SK-N-SH (cell line): ENCODE data around the gene MACROD2. TPM values are rescaled to one million over a fixed set of nuclear protein-coding genes. Genes with fewer than 3 reads are reported as not detected.

ENCODE experiments used
- CTCF ChIA-PET: fragments of 300-600, 350-600 bp; formaldehyde crosslinking; extraction: SDS; loops from one replicate; lab custom pipeline; 2021; lab: Yijun Ruan, JAX
- POLR2A ChIA-PET: fragments of 350-600 bp; sonication (Branson Sonifier 250); formaldehyde crosslinking; extraction: SDS; loops from one replicate; lab custom pipeline; 2020; ENCODE audit warnings: antibody characterized with exemption, inconsistent platforms; lab: Yijun Ruan, JAX
- DNase-seq: peaks from one replicate; pipeline ENCODE4 v3.0.0; 2012
- H2AFZ ChIP-seq: fragments of 200-600 bp; sonication (generic); 2 replicates; pipeline ENCODE4 v1.8.1; 2016; ENCODE audit warnings: antibody characterized with exemption, mild to moderate bottlenecking, low read depth
- H3F3A ChIP-seq: fragments of 200-600 bp; sonication (generic); replicated peaks from 2 replicates; pipeline ENCODE3; 2016; ENCODE audit warnings: antibody characterized with exemption, mild to moderate bottlenecking; ENCODE audit not compliant: insufficient read depth
- H3K27ac ChIP-seq, 2 experiments: fragments of 200-500 bp in 1 of 2; fragments of 200-600 bp in 1 of 2; sonication (Bioruptor generic) in 1 of 2; sonication (generic), shearing (Covaris generic) in 1 of 2; 2 replicates each; pipeline versions ENCODE4 v1.5.1 to v1.6.1; 2014 to 2016; ENCODE audit warnings: low read depth in 2 of 2, inconsistent platforms in 1 of 2, low read length in 1 of 2, mild to moderate bottlenecking in 1 of 2, mixed read lengths in 1 of 2
- H3K27me3 ChIP-seq: fragments of 200-600 bp; sonication (generic), shearing (Covaris generic); 2 replicates; pipeline ENCODE4 v1.6.1; 2016; ENCODE audit warnings: mixed run types; ENCODE audit not compliant: insufficient read depth
- H3K36me3 ChIP-seq, 2 experiments: fragments of 200-500 bp in 1 of 2; fragments of 200-600 bp in 1 of 2; sonication (Bioruptor generic) in 1 of 2; sonication (generic) in 1 of 2; replicated peaks in 1 of 2; 2 replicates each; pipeline versions ENCODE3 to v1.5.1; 2014 to 2016; ENCODE audit warnings: low read length in 1 of 2, mild to moderate bottlenecking in 1 of 2; ENCODE audit not compliant: insufficient read depth in 2 of 2, control insufficient read depth in 1 of 2
- H3K4me1 ChIP-seq, 2 experiments: fragments of 200-500 bp in 1 of 2; fragments of 200-600 bp in 1 of 2; sonication (Bioruptor generic) in 1 of 2; sonication (generic), shearing (Covaris generic) in 1 of 2; 2 replicates each; pipeline versions ENCODE4 v1.5.1 to v1.6.1; 2014 to 2016; ENCODE audit warnings: low read depth in 1 of 2, low read length in 1 of 2, mixed run types in 1 of 2; ENCODE audit not compliant: insufficient read depth in 2 of 2, control insufficient read depth in 1 of 2
- H3K4me2 ChIP-seq: fragments of 200-600 bp; sonication (generic), shearing (Covaris generic); 2 replicates; pipeline ENCODE4 v1.6.1; 2017; ENCODE audit warnings: mixed run types
- H3K4me3 ChIP-seq, 2 experiments: fragments of 200-500 bp in 1 of 2; fragments of 200-600 bp in 1 of 2; sonication (Bioruptor generic) in 1 of 2; sonication (generic), shearing (Covaris generic) in 1 of 2; 2 replicates each; pipeline versions ENCODE4 v1.5.1 to v1.8.1; 2014 to 2016; ENCODE audit warnings: low read depth in 2 of 2, inconsistent platforms in 1 of 2, low read length in 1 of 2, mild to moderate bottlenecking in 1 of 2, mixed read lengths in 1 of 2, moderate library complexity in 1 of 2
- H3K79me2 ChIP-seq: fragments of 200-600 bp; sonication (generic); 2 replicates; pipeline ENCODE4 v1.8.1; 2017; ENCODE audit warnings: mild to moderate bottlenecking; ENCODE audit not compliant: insufficient read depth
- H3K9ac ChIP-seq: fragments of 200-600 bp; sonication (generic); 2 replicates; pipeline ENCODE4 v1.6.1; 2017; ENCODE audit warnings: mixed run types
- H3K9me2 ChIP-seq: fragments of 200-600 bp; sonication (generic); 2 replicates; pipeline ENCODE4 v1.6.1; 2017; ENCODE audit warnings: mixed run types
- H3K9me3 ChIP-seq: fragments of 200-600 bp; sonication (generic); 2 replicates; pipeline ENCODE4 v1.6.1; 2017; ENCODE audit warnings: mixed run types, mild to moderate bottlenecking, moderate library complexity
- H4K20me1 ChIP-seq: fragments of 200-600 bp; sonication (generic); 2 replicates; pipeline ENCODE4 v1.6.1; 2017; ENCODE audit warnings: mild to moderate bottlenecking, mixed run types; ENCODE audit not compliant: insufficient read depth
- ELF1 ChIP-seq: IDR thresholded peaks from 2 replicates; pipeline ENCODE4 v1.4.0; 2012
- EP300 ChIP-seq, 2 experiments: IDR thresholded peaks; 2 replicates each; pipeline versions ENCODE4 v1.4.0 to v1.6.1; 2012; ENCODE audit warnings: borderline replicate concordance in 1 of 2, low read depth in 1 of 2, low read length in 1 of 2
- GATA2 ChIP-seq: sonication (generic); formaldehyde crosslinking; IDR thresholded peaks from 2 replicates; pipeline ENCODE4 v1.5.0; 2020; ENCODE audit warnings: mild to moderate bottlenecking, missing genetic modification reagents
- NFIC ChIP-seq: IDR thresholded peaks from 2 replicates; pipeline ENCODE4 v1.4.0; 2012; ENCODE audit warnings: borderline replicate concordance
- RAD21 ChIP-seq: IDR thresholded peaks from 2 replicates; pipeline ENCODE4 v1.6.1; 2012; ENCODE audit warnings: mild to moderate bottlenecking, low read length
- RCOR1 ChIP-seq: fragments of 150-350 bp; IDR thresholded peaks from 2 replicates; pipeline ENCODE4 v1.6.1; 2017; ENCODE audit warnings: antibody characterized with exemption, low read length
- RFX5 ChIP-seq: IDR thresholded peaks from 2 replicates; pipeline ENCODE4 v1.6.1; 2012; ENCODE audit warnings: mild to moderate bottlenecking, improper control_type of control experiment, low read length
- TCF12 ChIP-seq: IDR thresholded peaks from 2 replicates; pipeline ENCODE4 v1.4.0; 2012
- TEAD4 ChIP-seq: IDR thresholded peaks from 2 replicates; pipeline ENCODE4 v1.4.0; 2012; ENCODE audit warnings: mild to moderate bottlenecking, borderline replicate concordance; ENCODE audit not compliant: insufficient read depth
- YY1 ChIP-seq: IDR thresholded peaks from 2 replicates; pipeline ENCODE4 v1.4.0; 2012; ENCODE audit warnings: low read depth, mild to moderate bottlenecking
- WGBS: methylation state at CpG from one replicate; pipeline ENCODE4 v1.1.6; 2017; ENCODE audit warnings: low lambda C conversion rate; 5-methylcytosine and 5-hydroxymethylcytosine counted together
- polyA plus RNA-seq, 3 experiments: library from polyadenylated mRNA; depleted of rRNA; stranded (reverse); fragments of >200 nt; gene quantifications; 2 replicates each; pipeline ENCODE4 v1.2.3, GENCODE V29; 2012
- TF ChIP-seq, protein P1 (sequence below): IDR thresholded peaks from 2 replicates; pipeline ENCODE4 v1.4.0; 2012; ENCODE audit warnings: low read depth
- TF ChIP-seq, protein P2 (sequence below): IDR thresholded peaks from 2 replicates; pipeline ENCODE4 v1.4.0; 2012; ENCODE audit warnings: low read depth, borderline replicate concordance
- TF ChIP-seq, protein P3 (sequence below): fragments of 150-350 bp; IDR thresholded peaks from 2 replicates; pipeline ENCODE4 v1.6.1; 2016; ENCODE audit warnings: mild to moderate bottlenecking, low read depth, low read length
- TF ChIP-seq, protein P4 (sequence below): IDR thresholded peaks from 2 replicates; pipeline ENCODE4; 2012

The MACROD2 gene
- polyA plus RNA-seq, 1 of the 3 experiments (the other 2 are of a cell fraction): 0.33 TPM

DNA sequence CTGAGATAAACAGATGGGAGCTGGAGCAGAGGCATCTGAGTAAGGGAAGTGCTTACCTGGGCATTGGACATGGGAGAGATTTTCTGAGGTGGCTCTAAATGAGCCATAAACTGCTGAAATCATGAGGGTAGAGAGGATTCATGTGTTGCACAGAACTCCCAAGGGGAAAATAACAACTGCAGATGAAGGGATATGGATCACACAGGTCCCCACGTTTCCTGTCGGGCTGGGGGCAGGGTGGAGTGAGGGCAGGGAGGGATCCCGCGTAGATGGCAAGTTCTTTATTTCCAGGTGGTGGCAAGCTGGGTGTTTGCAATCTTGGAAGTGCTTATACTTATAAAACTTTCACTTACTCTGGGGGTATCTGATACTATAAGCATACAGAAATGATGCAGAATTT is 764.7 kb downstream of the MACROD2 start:
- Histone ChIP-seq H3K9me2 (no peaks in the 10 kb centered on the region), H3K4me3 (no peak overlapping the region), H3K27ac (no peak overlapping the region), H3K9ac (no peak overlapping the region), H4K20me1 (no peaks in the 10 kb centered on the region), H3K9me3 (no peaks in the 10 kb centered on the region), H3K4me2 (no peak overlapping the region), H3K27me3 (no peaks in the 10 kb centered on the region), H2AFZ (no peak overlapping the region; the same call in 1 of the 2 replicates), H3K79me2 (no peaks in the 10 kb centered on the region), H3K36me3 (no peaks in the 10 kb centered on the region), H3K4me1 (no peaks in the 10 kb centered on the region), H3F3A (no peaks in the 10 kb centered on the region)
- WGBS: 89% methylated on average over 4 of the region's 4 CpGs
- no peak for DNase-seq
- CTCF ChIA-PET: no interaction called here
- TF ChIP-seq TCF12 (no peak), GATA2 (CRISPR knock-in tag) (no peak), RCOR1 (no peak), NFIC (no peak), ELF1 (no peak), RAD21 (no peak)
- TF ChIP-seq, protein P1, sequence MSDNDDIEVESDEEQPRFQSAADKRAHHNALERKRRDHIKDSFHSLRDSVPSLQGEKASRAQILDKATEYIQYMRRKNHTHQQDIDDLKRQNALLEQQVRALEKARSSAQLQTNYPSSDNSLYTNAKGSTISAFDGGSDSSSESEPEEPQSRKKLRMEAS: no peak
- POLR2A ChIA-PET: no interaction called here

DNA sequence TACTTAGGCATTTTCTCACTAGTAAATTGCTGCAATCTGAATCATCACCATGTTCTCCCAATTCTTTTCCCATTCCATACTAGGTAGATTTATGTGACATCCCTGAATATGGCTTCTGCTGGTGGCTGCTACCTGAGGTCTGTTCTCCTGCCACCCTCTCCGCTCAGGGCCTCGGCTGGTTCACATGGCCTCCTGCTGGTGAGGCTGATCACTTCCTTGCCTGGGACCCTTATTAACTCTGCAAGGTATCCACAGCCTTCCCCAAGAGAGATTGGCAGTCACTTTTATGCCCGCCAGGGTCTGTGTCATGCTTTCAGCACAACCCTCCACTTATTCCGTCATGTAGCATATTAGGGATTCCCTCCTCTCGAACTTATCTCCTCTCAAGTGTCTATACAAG is 766.6 kb downstream of the MACROD2 start:
- POLR2A ChIA-PET: no interaction called here
- H3K4me1 ChIP-seq: no peaks in the 10 kb centered on the region
- no peaks in the 10 kb centered on the region for H3K79me2 ChIP-seq
- no peak overlapping the region for H3K27ac ChIP-seq
- H3K9me3 ChIP-seq: no peaks in the 10 kb centered on the region
- H4K20me1 ChIP-seq: no peaks in the 10 kb centered on the region
- no peak overlapping the region for H3K9ac ChIP-seq
- no peaks in the 10 kb centered on the region for H3K27me3 ChIP-seq
- no peak overlapping the region for H3K4me3 ChIP-seq
- TF ChIP-seq GATA2 (CRISPR knock-in tag) (no peak), EP300 (IDR thresholded peaks at IDR 0.05; ENCODE audit: borderline replicate concordance in 1 of 2, low read depth in 1 of 2, low read length in 1 of 2) (no peak), YY1 (no peak), TEAD4 (no peak), RFX5 (no peak), RAD21 (no peak)
- TF ChIP-seq, protein P1: no peak
- TF ChIP-seq, protein P2, sequence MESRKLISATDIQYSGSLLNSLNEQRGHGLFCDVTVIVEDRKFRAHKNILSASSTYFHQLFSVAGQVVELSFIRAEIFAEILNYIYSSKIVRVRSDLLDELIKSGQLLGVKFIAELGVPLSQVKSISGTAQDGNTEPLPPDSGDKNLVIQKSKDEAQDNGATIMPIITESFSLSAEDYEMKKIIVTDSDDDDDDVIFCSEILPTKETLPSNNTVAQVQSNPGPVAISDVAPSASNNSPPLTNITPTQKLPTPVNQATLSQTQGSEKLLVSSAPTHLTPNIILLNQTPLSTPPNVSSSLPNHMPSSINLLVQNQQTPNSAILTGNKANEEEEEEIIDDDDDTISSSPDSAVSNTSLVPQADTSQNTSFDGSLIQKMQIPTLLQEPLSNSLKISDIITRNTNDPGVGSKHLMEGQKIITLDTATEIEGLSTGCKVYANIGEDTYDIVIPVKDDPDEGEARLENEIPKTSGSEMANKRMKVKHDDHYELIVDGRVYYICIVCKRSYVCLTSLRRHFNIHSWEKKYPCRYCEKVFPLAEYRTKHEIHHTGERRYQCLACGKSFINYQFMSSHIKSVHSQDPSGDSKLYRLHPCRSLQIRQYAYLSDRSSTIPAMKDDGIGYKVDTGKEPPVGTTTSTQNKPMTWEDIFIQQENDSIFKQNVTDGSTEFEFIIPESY: no peak
- TF ChIP-seq, protein P3, sequence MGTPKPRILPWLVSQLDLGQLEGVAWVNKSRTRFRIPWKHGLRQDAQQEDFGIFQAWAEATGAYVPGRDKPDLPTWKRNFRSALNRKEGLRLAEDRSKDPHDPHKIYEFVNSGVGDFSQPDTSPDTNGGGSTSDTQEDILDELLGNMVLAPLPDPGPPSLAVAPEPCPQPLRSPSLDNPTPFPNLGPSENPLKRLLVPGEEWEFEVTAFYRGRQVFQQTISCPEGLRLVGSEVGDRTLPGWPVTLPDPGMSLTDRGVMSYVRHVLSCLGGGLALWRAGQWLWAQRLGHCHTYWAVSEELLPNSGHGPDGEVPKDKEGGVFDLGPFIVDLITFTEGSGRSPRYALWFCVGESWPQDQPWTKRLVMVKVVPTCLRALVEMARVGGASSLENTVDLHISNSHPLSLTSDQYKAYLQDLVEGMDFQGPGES: no peak
- TF ChIP-seq, protein P4, sequence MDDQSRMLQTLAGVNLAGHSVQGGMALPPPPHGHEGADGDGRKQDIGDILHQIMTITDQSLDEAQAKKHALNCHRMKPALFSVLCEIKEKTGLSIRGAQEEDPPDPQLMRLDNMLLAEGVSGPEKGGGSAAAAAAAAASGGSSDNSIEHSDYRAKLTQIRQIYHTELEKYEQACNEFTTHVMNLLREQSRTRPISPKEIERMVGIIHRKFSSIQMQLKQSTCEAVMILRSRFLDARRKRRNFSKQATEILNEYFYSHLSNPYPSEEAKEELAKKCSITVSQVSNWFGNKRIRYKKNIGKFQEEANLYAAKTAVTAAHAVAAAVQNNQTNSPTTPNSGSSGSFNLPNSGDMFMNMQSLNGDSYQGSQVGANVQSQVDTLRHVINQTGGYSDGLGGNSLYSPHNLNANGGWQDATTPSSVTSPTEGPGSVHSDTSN: no peak
- CTCF ChIA-PET: no interaction called here
- no peaks in the 10 kb centered on the region for H3F3A ChIP-seq
- no peaks in the 10 kb centered on the region for H3K36me3 ChIP-seq
- no peak for DNase-seq
- no peak overlapping the region for H3K4me2 ChIP-seq
- no peaks in the 10 kb centered on the region for H3K9me2 ChIP-seq
- H2AFZ ChIP-seq: no peak overlapping the region
- WGBS: 88% methylated on average over 5 of the region's 5 CpGs
